Pancreas (tissue), 10 donors: Measurements from ENCODE around the gene MIOX. TPM values are rescaled to one million over a fixed set of nuclear protein-coding genes. Genes with fewer than 3 reads are reported as not detected.

Source experiments
- ATAC-seq, 4 donors: fragments of 200-7000 bp; cut with Tn5 transposase; one replicate each; pipeline versions ENCODE4 v1.8.0 to v1.9.1; 2020; ENCODE audit warnings: mild to moderate bottlenecking in 4 of 4, moderate library complexity in 4 of 4
- DNase-seq, 6 donors: peaks; one replicate each; pipeline ENCODE4 v3.0.0-alpha.2; 2020
- FAIRE-seq: peaks from 2 replicates; lab custom pipeline; 2012; peaks lifted over from hg19 to GRCh38; lab: Jason Lieb, UNC
- H3K27ac ChIP-seq, 4 donors: fragments of 200-600 bp; sonication (generic); 1 replicate in 3 of 4; 2 replicates in 1 of 4; pipeline versions ENCODE4 v1.5.0 to v1.8.0; 2020
- H3K27me3 ChIP-seq, 4 donors: fragments of 200-600 bp; one replicate each; pipeline ENCODE4 v1.8.0; 2021
- H3K36me3 ChIP-seq, 3 donors: fragments of 200-600 bp; sonication (generic) in 1 of 3; one replicate each; pipeline versions ENCODE4 v1.5.0 to v1.8.0; 2020 to 2021
- H3K4me1 ChIP-seq, 3 donors: fragments of 200-600 bp; one replicate each; pipeline ENCODE4 v1.8.0; 2021
- H3K4me3 ChIP-seq, 4 donors: fragments of 200-600 bp; sonication (generic) in 2 of 4; one replicate each; pipeline versions ENCODE4 v1.5.0 to v1.8.0; 2020 to 2021
- H3K9me3 ChIP-seq, 4 donors: fragments of 200-600 bp; one replicate each; pipeline ENCODE4 v1.8.0; 2021
- CTCF ChIP-seq, 4 donors: fragments of 200-600 bp; sonication (generic) in 3 of 4; IDR thresholded peaks; one replicate each; pipeline versions ENCODE4 v1.5.0 to v1.8.0; 2021; ENCODE audit warnings: antibody characterized with exemption in 4 of 4
- WGBS, 2 donors: extraction: QIAGEN DNeasy Blood & Tissue Kit; methylation state at CpG; one replicate each; pipeline ENCODE4 v1.1.7; 2013; 5-methylcytosine and 5-hydroxymethylcytosine counted together
- intact Hi-C, 3 donors: fragments of 100-400 bp; cut with DNase I; formaldehyde crosslinking; loops; one replicate each; pipeline versions ENCODE4 v1.11.1 to v1.14.2; 2022
- polyA plus RNA-seq, 2 donors: library from polyadenylated mRNA; stranded (reverse); fragments of 200-250 nt; gene quantifications; one replicate each; pipeline ENCODE4 v1.2.3, GENCODE V29; 2013
- total RNA-seq, 6 donors: library from RNA; stranded (reverse); fragmentation: NEBNext Ultra II Directional in 4 of 6; extraction: Animal tissue kit (Norgen Biotek cat#: 25700) in 4 of 6; gene quantifications; one replicate each; pipeline versions ENCODE4 v1.2.1 to v1.2.4, GENCODE V29; 2021 to 2023
- donor health status: healthy with polysubstance abuse.
- donor health status: DM: no; HTN: no; CAD: no; lungs with moderate emphysema.
- donor health status: DM: no; HTN: no; CAD: no.
- donor health status: control.
- donor health status: control.
- donor health status: Bipolar disorder and iron deficiency.
- donor health status: DM: yes; HTN: yes; CAD: no.
- donor health status: DM: no; HTN: no; CAD: no.
- donor health status: DM: no; HTN: no; CAD: no.
- donor health status: DM: yes; HTN: yes; CAD: no.

The MIOX gene
- total and polyA plus RNA-seq, 8 donors, result 0.40 to 2.9 (median 0.54) TPM; not detected in 3

DNA sequence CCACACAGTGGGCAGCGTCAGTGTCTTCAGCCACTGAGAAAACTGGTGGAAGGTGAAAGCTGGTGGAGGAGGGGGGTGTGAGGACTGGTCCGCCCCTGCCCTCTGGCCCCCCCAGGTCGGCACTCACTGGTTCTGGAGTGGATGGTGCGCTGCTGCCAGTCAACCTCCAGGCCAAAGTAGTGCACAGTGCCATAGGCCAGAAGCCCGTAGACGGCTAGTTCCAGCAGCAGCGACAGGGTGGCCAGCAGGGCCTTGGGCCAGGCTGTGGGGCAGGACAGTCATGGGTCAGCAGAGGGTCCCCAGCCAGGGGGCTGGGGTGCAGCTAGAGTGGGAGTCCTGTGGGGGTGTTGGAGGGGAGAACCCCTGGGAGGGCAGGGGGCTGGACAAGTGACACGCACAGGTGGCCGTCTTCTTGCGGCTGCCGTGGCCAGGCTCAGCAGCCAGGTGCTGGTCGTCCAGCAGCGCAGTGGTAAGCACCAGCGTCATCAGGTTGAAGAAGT lies 18.7 kb downstream of the MIOX start:
- peak in 2 of 4 donors; percentile 1 to 7 for ATAC-seq
- TF ChIP-seq CTCF (IDR thresholded peaks at IDR 0.05), result no peak
- WGBS, 2 donors, result 45 to 48% methylated on average over 14 of the region's 14 CpGs
- peak overlapping the region in 2 of 4 donors; percentile 66 to 74 for H3K27ac ChIP-seq
- H3K4me3 ChIP-seq, result peak overlapping the region in 3 of 4 donors; percentile 68 to 90 (median 87)
- H3K27me3 ChIP-seq, result no peaks in the 10 kb centered on the region
- H3K9me3 ChIP-seq, result no peaks in the 10 kb centered on the region
- peaks cover 0 to 15% (median 0%) of the 10 kb centered on the region in 3 donors for H3K36me3 ChIP-seq
- intact Hi-C loops, result loop anchor here in 2 of 3 donors (5.0 to 10.0 kb wide), 2 partner anchors 258 to 261 kb away; partner anchors contain the start of gene TUBGCP6 (in 2 of the 2)
- DNase-seq, result no peak
- FAIRE-seq, result no peak
- peaks cover 0 to 13% (median 0%) of the 10 kb centered on the region in 3 donors for H3K4me1 ChIP-seq

- peaks cover 0 to 13% (median 0%) of the 10 kb centered on the region in 3 donors for H3K4me1 ChIP-seq
- TF ChIP-seq CTCF (IDR thresholded peaks at IDR 0.05), result no peak
- FAIRE-seq (no peak), ATAC-seq (peak; percentile 6 to 52 (median 42)), DNase-seq (peak in 5 of 6 donors; percentile 52 to 89 (median 75))
- H3K4me3 ChIP-seq, result peak overlapping the region; percentile 68 to 90 (median 83)
- peak overlapping the region; percentile 22 to 74 (median 67) for H3K27ac ChIP-seq
- no peaks in the 10 kb centered on the region for H3K27me3 ChIP-seq
- intact Hi-C loops, result loop anchor here in 2 of 3 donors (5.0 to 10.0 kb wide), 2 partner anchors 259 to 261 kb away; partner anchors contain the start of gene TUBGCP6 (in 2 of the 2)
- 44 to 53% methylated on average over 38 to 41 of the region's 41 CpGs for WGBS, 2 donors
- H3K36me3 ChIP-seq, result peaks cover 0 to 15% (median 0%) of the 10 kb centered on the region in 3 donors
- H3K9me3 ChIP-seq, result no peaks in the 10 kb centered on the region
Observed at GRCh38 chr22:50505776-50506610, 19.3 kb downstream of the MIOX start.

GRCh38 chr22:50506611-50507420 lies 20.2 kb downstream of the MIOX start:
- peak overlapping the region; percentile 66 to 75 (median 71) for H3K27ac ChIP-seq
- intact Hi-C loops, result loop anchor here in 2 of 3 donors (5.0 to 10.0 kb wide), 2 partner anchors 260 to 262 kb away; partner anchors contain the start of gene TUBGCP6 (in 2 of the 2)
- 14 to 21% methylated on average over 16 to 21 of the region's 21 CpGs for WGBS, 2 donors
- peak; percentile 23 to 45 (median 35) for ATAC-seq
- TF ChIP-seq CTCF (IDR thresholded peaks at IDR 0.05), result no peak
- no peaks in the 10 kb centered on the region for H3K27me3 ChIP-seq
- H3K4me1 ChIP-seq, result peaks cover 0 to 13% (median 0%) of the 10 kb centered on the region in 3 donors
- H3K4me3 ChIP-seq, result peak overlapping the region; percentile 68 to 90 (median 83)
- no peak for FAIRE-seq
- DNase-seq, result peak; percentile 72 to 93 (median 86)
- H3K36me3 ChIP-seq, result peaks cover 0 to 15% (median 0%) of the 10 kb centered on the region in 3 donors
- H3K9me3 ChIP-seq, result no peaks in the 10 kb centered on the region

GRCh38 chr22:50507421-50507990 lies 20.8 kb downstream of the MIOX start, which contains the start of gene LMF2:
Gene LMF2, minus strand, starts transcription at chr22:50507702. Its CDS starts 27 bp downstream, at chr22:50507675.
- TF ChIP-seq CTCF (IDR thresholded peaks at IDR 0.05), result no peak
- Histone ChIP-seq H3K4me1 (peaks cover 0 to 13% (median 0%) of the 10 kb centered on the region in 3 donors), H3K27ac (peak within 1 kb of the TSS; percentile 75 to 94 (median 85)), H3K36me3 (peaks cover 0 to 14% (median 0%) of the 10 kb centered on the region in 3 donors), H3K4me3 (peak within 1 kb of the TSS; percentile 68 to 90 (median 83)), H3K27me3 (no peaks in the 10 kb centered on the region), H3K9me3 (no peaks in the 10 kb centered on the region)
- peak; percentile 86 to 98 (median 96) for DNase-seq
- no peak for FAIRE-seq
- 0 to 1% methylated on average over 22 to 58 of the region's 62 CpGs for WGBS, 2 donors
- intact Hi-C loops, result loop anchor here in 2 of 3 donors (5.0 to 10.0 kb wide), 2 partner anchors 260 to 263 kb away; partner anchors contain the start of gene TUBGCP6 (in 2 of the 2)
- peak; percentile 67 to 84 (median 74) for ATAC-seq
